ENCODE results near the gene ANKRD6.
"Not testable (repeated sequence)": the region's sequence is repeated elsewhere in the genome, so short reads cannot be mapped to it uniquely, and the experiment has no call there.

The ANKRD6 gene

DNA sequence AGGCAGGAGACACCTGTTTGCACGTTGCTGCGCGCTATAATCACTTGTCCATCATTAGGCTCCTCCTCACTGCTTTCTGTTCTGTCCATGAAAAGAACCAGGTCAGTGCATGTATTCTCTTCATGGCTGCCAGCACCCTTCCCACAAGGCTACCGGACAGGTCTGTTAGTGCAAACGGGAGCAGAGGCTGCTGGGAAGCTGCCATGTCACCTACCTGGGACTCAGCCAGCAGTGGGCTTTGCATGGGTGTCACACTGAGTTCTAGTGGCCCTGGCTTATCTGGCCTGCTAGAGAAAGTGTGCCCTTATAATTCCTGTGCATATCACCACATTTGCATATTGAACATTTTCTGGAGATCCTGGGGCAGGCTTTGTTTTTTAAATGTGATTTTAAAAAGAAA, 180.8 kb downstream of the ANKRD6 start:
- no peak for DNase-seq

DNA sequence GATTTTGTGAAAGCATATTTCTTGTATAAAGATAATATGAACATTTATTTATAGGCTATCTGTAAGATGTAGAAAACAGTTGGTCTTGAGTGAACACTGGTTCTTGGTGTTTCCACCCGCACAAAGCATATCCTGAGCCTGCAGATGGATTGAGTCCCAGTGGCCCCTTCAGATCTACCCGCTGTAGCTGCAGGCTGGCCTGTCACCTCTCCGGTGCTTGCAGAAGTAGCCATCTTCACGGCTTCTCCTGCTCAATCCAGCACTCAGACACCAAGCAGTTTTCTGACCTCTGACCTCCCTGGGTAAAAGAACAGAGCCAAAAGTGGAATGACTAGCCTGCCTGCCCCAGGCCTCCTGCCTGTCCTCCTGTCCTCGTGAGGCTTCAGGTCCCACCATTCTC, 182.9 kb downstream of the ANKRD6 start:
- DNase-seq, result no peak

- DNase-seq, result no peak
Measured at GRCh38 chr6:89616531-89616930, 183.6 kb downstream of the ANKRD6 start.

GRCh38 chr6:89618026-89618425, 185.1 kb downstream of the ANKRD6 start:
- no peak for DNase-seq

DNA sequence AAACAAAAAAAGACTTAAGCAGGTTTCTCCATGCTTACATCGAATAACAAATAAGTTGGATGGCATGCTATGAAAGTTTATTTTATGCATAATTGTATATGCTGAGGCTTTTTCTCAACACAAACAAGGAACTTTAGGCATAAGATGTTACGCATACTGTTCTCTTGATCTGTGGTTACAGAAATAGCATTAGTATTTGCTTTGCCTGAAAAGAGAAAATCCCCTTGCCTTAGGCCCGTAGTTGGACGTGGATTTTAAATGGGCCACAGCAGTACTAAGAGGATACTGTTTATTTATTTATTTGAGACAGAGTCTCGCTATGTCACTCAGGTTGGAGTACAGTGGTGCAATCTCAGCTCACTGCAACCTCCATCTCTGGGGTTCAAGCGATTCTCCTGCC, 186.6 kb downstream of the ANKRD6 start:
- no peak for DNase-seq

- no peak for DNase-seq
Measured at GRCh38 chr6:89623749-89624148, 190.8 kb downstream of the ANKRD6 start.

DNA sequence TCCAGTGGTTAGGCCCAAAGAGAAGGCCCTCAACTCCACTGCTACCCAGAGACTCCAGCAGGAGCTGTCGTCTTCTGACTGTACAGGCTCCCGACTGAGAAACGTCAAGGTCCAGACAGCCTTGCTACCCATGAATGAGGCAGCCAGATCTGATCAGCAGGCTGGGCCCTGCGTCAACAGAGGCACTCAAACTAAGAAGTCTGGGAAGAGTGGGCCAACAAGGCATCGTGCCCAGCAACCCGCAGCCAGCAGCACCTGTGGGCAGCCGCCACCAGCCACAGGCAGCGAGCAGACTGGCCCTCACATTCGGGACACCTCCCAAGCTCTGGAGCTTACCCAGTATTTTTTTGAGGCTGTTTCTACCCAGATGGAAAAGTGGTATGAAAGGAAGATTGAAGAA, 197.5 kb downstream of the ANKRD6 start:
- DNase-seq, result no peak

DNA sequence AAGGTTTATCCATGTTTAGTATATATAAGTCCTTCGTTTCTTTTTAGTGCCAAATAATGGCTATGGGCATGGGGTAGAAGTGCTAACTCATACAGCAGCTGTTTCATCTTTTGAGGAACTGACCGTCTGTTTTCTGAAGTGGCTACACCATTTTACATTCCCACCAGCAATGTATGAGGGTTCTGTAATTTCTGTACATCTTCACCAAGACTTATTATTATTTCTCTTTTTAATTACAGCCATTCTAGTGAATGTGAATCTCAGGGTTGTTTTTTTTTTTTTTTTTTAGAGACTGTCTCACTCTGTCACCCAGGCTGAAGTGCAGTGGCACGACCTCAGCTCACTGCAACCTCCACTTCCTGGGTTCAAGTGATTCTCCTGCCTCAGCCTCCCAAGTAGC, 203.5 kb downstream of the ANKRD6 start:
- DNase-seq, result not testable (repeated sequence)

DNA sequence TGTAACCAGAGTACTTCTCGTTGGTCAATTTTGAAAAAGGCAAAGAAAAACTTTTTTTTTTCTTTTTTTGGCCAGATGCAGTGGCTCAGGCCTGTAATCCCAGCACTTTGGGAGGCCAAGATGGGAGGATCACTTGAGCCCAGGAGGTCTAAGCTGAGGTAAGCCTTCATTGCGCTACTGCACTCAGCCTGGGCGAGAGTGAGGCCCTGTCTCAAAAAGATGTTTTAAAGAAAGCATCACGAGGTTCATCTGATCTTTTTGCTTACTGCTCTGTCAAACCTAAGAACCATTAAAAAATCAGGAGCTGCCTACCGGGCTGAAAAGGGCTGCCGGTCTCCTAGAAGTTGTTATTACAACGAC, 205.0 kb downstream of the ANKRD6 start:
- no peak for DNase-seq

DNA sequence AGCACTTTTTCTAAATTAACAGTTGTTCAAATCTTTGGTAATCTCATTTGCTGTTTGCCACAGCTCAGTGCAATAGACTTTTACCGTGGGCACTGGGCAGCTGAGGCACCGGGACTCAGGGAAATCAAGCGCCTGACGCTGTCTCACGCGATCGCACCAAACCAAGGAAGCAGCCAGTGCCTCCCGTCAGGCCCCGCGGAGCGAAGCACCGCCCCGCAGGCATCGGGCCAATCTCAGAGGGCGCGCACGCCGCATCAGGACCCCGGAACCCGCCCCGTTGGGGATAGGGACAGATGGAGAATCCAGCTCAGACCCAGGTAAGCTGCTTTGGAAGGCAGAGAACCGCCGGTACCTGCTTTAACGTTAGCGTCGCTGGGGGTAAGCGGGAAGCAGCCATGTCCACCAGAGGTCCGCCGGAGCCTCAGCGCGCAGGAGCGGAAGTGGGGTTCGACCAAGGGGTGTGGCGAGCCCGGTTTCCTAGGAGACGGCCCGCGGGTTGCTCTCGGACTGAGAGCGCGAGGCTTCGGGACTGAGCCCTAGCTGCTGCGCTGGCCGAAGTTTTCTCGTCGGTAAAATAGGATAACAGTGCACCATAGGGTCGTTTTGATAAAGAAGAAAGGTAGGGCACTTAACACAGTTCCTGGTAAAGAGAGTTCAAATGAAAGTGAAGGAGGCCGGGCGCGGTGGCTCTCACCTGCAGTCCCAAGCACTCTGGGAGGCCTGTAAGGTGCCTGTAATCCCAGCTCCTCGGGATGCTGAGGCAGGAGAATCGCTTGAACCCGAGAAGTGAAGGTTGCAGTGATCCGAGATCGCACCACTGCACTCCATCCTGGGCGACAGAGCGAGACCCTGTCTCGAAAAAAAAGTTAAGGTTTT, 205.6 kb downstream of the ANKRD6 start, which contains the start of gene LYRM2:
LYRM2 (minus strand) TSS at position 428 of the 876 bp plus-strand sequence; CDS start at position 397, 31 bp downstream.
- peak; percentile 83 to 84 for DNase-seq

GRCh38 chr6:89640804-89641203, 207.9 kb downstream of the ANKRD6 start:
- DNase-seq, result no peak

DNA sequence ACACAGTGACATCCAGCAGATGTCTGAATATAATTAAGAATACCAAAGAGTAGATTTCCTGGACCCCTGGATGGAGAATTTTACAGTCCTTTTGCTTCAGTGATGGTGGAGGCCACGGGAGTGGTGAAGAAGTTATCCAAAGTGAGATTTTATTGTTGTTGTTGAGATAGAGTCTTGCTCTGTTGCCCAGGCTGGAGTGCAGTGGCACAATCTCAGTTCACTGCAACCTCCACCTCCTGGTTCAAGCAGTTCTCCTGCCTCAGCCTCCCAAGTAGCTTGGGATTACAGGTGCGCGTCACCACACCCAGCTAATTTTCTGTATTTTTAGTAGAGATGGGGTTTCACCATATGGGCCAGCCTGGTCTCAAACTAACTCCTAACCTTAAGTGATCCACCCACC, 208.6 kb downstream of the ANKRD6 start:
- DNase-seq, result not testable (repeated sequence)

DNA sequence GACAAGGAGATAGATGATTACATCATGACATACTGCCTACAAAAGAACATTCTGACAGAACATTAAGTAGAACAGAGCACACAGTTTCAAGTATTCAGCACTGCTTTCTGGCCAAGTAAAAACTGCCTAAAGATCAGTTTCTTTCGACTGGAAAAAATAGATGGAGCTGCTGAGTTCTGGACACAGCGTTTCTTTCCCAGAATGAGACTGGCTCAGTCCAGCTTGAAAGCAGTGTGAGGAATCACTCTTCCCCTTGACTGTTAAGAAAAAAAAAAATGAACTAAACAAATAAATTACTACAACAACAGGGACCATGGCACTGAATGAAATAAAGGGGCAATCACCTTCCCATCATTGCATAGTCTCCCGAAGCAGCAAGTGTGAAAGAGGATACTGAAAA, 210.0 kb downstream of the ANKRD6 start:
- DNase-seq, result no peak

- no peak for DNase-seq
Measured at GRCh38 chr6:89643406-89643805, 210.5 kb downstream of the ANKRD6 start.

- no peak for DNase-seq
Measured at GRCh38 chr6:89644864-89645263, 211.9 kb downstream of the ANKRD6 start.

DNA sequence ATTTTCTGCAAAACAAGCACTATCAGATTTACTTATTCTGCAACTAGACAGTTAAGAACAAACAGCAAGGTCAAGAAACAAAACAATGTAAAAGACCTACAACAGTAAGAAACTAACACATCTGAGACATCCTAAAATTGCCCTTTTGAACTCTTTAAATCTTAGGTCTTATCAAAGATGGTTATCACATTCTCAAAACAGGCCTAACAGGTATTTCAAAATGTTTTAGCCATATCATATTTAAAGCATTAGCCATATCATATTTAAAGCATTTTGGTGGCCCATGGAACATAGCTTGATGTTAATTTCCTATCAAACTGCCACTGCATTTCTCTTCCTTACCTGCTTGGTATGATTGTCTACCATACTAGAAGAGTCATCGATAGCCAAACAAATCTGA, 216.7 kb downstream of the ANKRD6 start:
- DNase-seq, result no peak

- DNase-seq, result no peak
Measured at GRCh38 chr6:89650579-89650978, 217.6 kb downstream of the ANKRD6 start.

- DNase-seq, result no peak
Measured at GRCh38 chr6:89655122-89655521, 222.2 kb downstream of the ANKRD6 start.

DNA sequence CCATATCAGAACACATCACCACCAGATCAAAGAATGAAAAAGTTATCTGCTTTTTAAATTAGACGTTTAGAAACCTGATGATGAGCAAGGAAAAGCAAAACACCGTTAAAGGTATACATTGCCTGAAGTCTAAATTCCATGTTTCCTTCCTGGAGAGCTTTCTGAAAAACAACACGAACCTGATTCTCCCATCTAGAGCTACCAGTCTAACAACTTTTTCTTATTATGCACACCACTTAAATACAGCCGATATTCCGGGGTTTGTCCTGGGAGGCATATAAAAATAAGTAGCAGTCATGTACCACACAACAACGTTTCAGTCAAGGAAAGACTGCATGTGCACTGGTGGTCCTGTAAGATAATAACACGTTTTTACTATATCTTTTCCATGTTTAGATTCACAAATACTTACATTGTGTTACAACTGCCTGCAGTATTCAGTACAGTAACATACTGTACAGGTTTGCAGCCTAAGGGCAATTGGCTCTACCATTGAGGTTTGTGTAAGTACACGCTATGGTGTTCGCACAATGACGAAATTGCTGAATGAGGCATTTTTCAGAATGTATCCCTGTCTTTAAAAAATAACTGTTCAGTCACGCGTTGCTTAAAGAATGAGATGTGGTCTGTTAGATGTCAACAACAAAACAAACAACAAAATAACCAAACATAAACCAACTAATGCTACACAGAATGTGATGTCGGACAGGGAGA, 224.7 kb downstream of the ANKRD6 start:
- no peak for DNase-seq

DNA sequence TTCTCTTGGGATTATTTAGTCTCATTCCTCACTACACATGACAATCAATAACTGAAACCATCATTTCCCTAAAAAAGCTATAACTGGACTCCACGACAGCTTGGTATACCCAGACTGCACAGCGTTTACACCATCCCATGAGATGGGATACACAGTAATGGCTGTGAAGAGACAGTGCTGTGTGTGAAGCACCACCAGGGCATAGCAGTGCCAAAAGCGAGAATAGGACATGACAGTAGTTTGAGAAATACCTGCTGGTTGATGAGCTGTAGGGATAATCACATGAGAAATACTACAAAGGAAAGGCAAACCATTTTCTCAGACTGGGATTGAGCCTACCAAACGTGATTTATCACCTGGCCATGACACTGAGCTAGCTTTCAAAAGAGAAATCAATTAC, 228.0 kb downstream of the ANKRD6 start:
- no peak for DNase-seq

GRCh38 chr6:89661559-89661958, 228.6 kb downstream of the ANKRD6 start:
- no peak for DNase-seq

DNA sequence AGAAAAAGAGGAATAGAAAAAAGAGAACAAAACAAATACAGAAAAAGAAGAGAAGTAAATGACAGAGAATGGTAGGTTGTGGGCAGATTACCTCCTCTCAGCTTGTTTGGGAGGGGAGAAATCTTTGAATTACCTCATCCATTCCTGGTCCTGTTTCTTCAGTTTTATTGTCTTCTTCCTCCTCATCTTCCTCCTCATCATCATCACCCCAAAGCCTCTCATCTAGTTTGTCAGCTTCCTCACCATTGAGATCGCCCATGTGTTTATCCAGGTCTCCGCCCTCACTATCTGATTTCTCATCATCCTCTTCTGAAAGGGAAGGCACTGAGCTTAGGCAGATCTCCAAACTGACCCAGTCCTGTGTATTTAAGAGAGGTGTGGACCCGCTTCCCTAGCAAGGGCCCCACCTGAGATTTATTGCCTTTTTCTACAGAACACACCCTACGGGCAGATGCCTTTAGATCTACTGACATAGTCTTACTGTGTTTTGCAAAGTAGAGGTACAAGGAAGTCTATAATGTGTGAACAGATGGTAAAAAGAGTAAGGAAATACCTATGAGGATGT, 229.8 kb downstream of the ANKRD6 start:
- no peak for DNase-seq

DNA sequence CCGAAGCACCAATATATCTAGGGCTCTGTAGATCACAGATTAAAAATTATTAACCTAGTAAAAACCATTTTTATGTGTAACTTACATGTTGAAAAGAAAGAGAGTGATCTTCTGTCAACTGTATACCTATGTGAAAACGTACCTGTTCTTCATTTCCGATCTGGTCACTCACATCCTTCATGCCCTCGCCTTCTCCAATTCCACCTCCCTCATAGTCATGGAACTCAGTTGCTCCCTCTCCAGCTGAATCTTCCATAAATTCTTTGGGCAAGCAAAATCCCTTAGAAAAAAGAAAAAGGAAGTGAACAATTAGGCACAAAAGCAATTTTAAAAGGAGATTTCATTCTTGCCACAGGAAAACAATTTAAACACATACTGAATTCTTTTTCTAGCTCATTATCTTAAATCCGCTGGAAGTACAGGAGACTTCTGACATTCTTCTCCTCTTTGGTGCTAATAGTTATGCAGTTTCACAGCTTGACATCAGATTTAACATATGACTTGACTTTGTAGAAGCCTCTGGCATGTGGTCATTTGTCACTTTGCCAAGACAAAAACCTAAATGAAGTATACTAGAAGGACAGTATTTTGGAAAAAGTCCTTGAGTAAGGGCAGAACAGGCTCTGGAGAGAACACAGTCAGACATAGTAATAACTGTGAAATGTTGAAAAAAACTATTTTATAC, 235.1 kb downstream of the ANKRD6 start:
- no peak for DNase-seq
